ENCODE measurements around the gene TMEM200B.

Gene TMEM200B

DNA sequence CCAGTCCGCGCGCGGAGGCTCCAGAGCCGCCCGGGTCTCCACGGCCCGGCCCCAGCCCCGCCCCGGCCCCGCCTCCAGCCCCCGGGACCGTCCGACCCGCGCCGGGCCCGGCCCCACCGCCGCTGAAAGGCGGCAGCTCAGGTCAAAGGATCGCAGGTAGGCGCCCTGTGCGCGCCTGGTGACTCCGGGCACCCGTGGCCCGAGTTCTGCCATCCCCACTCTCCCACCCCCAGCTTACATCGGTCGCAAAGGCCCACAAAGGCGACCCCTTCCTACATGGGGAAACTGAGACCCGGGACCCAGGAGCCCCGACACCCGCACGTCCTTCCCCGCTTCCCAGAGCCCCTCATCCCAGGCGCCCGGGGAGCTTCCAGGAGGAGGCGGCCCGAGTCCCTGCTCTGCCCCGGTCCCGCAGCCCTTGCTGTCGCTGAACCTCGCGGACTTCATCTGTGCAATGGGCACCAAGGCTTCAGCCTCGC lies at the start of gene TMEM200B:
TMEM200B (minus strand) TSS at position 17 of the 479 bp plus-strand sequence. CDS start 2,075 bp downstream, outside the sequence.
- TF ChIP-seq JUND (IDR thresholded peaks at IDR 0.05; ENCODE audit: low read depth) = no peak
- in situ Hi-C loops (cut with HindIII; ENCODE audit: low pct_unique_long_range_greater_than_20kb, low sequenced_read_pairs) = no loop called here
- no peak for DNase-seq (ENCODE audit: low read depth in 1 of 2, low spot score in 1 of 2)

DNA sequence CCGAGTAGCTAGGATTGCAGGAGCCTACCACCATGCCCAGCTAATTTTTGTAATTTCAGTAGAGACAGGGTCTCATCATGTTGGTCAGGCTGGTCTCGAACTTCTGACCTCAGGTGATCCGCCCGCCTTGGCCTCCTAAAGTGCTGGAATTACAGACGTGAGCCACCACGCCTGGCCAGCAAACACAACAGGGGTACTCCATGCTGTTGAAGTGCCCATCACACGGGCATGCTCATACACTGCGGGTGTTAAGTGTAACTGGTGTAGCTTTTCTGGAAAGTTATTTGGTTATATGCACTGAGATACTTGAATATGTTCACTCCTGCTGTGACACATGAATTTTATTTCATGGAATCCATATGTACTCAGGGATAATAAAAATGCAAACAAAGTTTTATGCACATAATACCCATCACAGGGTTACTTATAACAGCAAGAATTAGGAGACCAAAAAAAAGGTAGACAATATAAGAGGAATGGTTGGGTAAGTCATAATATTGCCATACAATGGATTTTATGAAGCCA lies 48.8 kb upstream of the TMEM200B start:
- in situ Hi-C loops (cut with HindIII; ENCODE audit: low pct_unique_long_range_greater_than_20kb, low sequenced_read_pairs) = no loop called here
- DNase-seq (ENCODE audit: low read depth in 1 of 2, low spot score in 1 of 2) = no peak
- TF ChIP-seq JUND (IDR thresholded peaks at IDR 0.05; ENCODE audit: low read depth) = no peak

DNA sequence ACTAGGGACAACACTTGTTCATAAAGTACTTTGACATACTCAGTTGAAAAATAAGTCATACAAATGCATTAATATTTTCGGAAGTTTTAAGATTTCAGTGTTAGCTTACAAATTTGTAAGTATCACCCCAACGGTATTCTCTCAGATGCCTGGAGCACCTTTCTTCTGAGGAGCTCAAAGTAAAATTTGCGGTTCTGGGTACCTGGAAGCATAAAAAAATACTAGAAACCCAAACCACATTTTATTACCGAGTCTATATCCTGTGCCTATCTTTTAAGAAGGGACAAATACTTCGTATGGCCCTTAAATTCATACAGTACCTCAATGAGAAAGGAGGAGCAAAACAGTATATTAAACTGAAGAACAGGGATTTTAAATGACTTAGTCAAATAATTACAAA lies 47.8 kb upstream of the TMEM200B start:
- no peak for DNase-seq (ENCODE audit: low read depth in 1 of 2, low spot score in 1 of 2)
- in situ Hi-C loops (cut with HindIII; ENCODE audit: low pct_unique_long_range_greater_than_20kb, low sequenced_read_pairs) = no loop called here
- no peak for TF ChIP-seq JUND (IDR thresholded peaks at IDR 0.05; ENCODE audit: low read depth)

DNA sequence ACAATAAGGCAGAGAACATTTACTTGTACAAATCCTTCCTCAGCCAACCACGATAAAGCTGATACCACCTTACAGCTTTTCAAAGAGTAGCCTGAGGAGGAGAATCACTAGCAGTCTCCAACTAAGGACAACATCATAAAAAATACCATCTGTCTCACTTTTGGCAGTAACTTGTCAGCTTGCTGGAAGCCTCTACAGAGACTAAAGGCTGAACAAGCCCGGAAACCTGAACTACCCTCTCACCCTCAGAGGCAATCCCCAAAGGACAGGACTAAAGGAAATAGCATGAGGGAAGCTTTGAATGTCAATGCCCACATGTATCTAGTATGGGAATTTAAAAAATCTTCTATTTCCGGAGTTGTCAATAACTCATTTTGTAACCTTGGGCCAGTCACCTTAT lies 47.4 kb upstream of the TMEM200B start:
- no peak for DNase-seq (ENCODE audit: low read depth in 1 of 2, low spot score in 1 of 2)
- in situ Hi-C loops (cut with HindIII; ENCODE audit: low pct_unique_long_range_greater_than_20kb, low sequenced_read_pairs) = no loop called here
- no peak for TF ChIP-seq JUND (IDR thresholded peaks at IDR 0.05; ENCODE audit: low read depth)

DNA sequence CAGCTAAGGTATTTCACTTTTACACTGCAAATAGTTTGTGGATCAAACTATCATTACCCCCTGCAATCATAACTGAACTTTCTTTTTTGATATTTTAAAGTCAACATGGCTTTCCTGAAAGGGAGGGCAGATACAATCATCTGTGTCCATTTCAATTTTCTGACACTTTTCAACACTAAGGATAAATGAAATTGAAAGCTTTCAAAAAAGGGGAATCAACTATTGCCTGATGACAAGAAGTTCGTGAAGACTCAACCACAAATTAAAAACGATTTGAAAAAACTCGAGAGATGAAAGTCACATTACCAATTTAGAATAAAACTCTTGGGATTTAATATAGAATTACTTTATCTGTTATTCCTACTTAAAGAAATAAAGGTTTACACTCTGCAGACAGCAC lies 46.3 kb upstream of the TMEM200B start:
- in situ Hi-C loops (cut with HindIII; ENCODE audit: low pct_unique_long_range_greater_than_20kb, low sequenced_read_pairs) = no loop called here
- no peak for DNase-seq (ENCODE audit: low read depth in 1 of 2, low spot score in 1 of 2)
- no peak for TF ChIP-seq JUND (IDR thresholded peaks at IDR 0.05; ENCODE audit: low read depth)

DNA sequence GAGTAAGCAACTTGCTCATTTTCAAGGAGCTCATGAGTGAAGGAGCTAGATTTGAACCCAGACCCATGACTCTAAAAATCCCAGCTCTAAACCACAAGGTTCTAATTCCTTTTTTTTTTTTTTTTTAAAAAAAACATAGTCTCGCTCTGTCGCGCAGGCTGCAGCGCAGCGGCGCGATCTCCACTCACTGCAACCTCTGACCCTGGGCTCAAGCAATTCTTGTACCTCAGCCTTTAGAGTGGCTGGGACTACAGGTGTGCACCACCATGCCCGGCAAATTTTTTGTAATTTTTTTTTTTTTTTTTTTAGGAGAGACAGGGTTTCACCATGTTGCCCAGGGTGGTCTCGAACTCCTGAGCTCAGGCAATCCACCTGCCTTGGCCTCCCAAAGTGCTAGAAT lies 44.2 kb upstream of the TMEM200B start:
- no peak for DNase-seq (ENCODE audit: low read depth in 1 of 2, low spot score in 1 of 2)
- no peak for TF ChIP-seq JUND (IDR thresholded peaks at IDR 0.05; ENCODE audit: low read depth)
- in situ Hi-C loops (cut with HindIII; ENCODE audit: low pct_unique_long_range_greater_than_20kb, low sequenced_read_pairs) = no loop called here

DNA sequence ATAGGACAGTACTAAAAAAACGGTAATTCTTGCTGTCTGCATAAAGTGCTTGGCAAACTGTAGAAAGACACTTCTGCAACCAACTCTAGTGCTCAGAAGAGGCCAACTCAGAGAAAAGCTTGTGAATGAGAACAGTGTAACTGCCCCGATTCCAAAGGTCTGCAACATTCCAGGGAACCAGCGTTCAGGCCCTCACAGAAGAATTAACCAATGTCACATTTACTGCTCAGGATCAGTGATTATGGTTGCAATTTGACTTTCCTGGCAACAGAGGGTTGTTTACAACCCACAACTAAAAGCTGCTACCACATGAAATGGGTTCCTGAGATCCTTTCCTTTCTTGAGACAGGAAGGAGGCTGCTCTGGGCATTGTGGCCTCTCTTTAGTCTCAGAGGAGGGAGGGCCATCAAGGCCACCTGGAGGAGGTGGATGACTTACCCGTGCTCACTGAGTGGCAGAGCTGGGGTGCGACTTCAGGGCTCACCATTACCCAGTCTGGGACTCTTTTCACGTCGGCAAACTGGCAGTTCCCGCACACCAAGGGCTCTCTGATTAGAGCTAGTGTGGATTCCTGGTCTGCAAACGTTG lies 42.7 kb upstream of the TMEM200B start:
- no peak for TF ChIP-seq JUND (IDR thresholded peaks at IDR 0.05; ENCODE audit: low read depth)
- in situ Hi-C loops (cut with HindIII; ENCODE audit: low pct_unique_long_range_greater_than_20kb, low sequenced_read_pairs) = no loop called here
- no peak for DNase-seq (ENCODE audit: low read depth in 1 of 2, low spot score in 1 of 2)

DNA sequence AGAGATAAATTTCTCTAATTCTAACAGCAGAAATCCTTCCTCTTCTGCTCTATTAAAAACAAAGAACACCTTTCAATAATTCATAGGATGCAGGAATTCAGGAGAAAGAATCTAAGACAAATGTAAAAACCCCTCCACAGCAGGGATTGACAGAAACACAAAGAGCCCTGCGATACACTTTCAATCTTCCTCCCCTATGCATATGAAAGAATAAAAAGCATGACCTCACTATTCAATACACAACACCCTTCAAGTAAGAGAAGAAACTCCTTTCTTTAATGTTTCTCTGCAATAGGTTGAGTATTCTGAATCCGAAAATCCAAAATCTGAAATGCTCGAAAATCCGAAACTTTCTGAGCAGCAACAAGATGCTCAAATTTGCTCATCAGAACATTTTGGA lies 40.9 kb upstream of the TMEM200B start:
- no peak for TF ChIP-seq JUND (IDR thresholded peaks at IDR 0.05; ENCODE audit: low read depth)
- no peak for DNase-seq (ENCODE audit: low read depth in 1 of 2, low spot score in 1 of 2)
- in situ Hi-C loops (cut with HindIII; ENCODE audit: low pct_unique_long_range_greater_than_20kb, low sequenced_read_pairs) = no loop called here

DNA sequence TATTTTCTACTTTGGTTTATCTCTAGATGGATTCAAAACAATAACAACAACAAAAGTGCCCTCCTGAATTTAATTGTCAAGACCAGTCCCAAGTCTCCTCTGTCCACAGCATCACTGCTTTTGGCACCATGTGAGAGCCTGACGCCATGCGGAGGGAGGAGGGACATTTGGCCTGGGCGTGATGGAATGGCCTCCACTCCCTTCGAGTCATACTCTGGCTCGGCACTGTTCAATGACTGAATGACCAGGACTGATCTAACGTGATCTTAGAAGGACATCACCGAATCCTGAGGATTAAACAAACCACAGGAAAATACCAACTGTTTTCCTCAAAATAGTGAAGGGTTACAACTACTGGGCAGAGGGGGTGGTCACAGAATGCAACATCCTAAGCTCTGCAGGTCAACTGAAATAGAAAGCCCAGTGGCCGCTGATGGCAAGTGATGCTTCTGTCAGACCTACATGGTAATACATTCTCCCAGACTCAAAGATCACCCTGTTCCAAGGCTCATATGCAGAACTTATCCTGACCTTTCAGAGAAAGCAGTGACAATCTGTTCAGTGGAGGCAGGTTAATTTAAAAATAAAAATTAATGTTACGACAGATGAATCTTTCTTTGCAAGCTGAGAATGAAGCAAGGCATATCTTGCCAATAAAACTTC lies 38.9 kb upstream of the TMEM200B start:
- in situ Hi-C loops (cut with HindIII; ENCODE audit: low pct_unique_long_range_greater_than_20kb, low sequenced_read_pairs) = no loop called here
- DNase-seq (ENCODE audit: low read depth in 1 of 2, low spot score in 1 of 2) = no peak
- no peak for TF ChIP-seq JUND (IDR thresholded peaks at IDR 0.05; ENCODE audit: low read depth)

DNA sequence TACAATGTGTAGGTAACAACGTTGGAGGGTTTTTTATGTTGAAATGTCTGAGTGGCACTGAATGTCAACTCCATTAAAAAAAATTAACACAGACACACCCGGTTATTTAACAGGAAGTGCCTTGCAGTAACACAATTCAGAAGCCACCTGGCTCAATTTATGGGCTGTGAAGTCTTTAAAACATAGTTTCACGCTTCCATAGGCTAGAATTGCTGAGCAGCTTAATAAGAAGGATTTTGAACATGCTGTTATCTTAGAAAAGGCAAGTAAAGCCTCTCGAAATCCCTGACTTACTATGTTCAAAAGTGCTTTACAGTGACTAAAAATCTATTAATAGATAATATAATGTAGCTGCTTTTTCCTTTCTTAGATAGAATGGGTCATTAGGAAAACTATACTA lies 38.3 kb upstream of the TMEM200B start:
- in situ Hi-C loops (cut with HindIII; ENCODE audit: low pct_unique_long_range_greater_than_20kb, low sequenced_read_pairs) = no loop called here
- TF ChIP-seq JUND (IDR thresholded peaks at IDR 0.05; ENCODE audit: low read depth) = no peak
- no peak for DNase-seq (ENCODE audit: low read depth in 1 of 2, low spot score in 1 of 2)

DNA sequence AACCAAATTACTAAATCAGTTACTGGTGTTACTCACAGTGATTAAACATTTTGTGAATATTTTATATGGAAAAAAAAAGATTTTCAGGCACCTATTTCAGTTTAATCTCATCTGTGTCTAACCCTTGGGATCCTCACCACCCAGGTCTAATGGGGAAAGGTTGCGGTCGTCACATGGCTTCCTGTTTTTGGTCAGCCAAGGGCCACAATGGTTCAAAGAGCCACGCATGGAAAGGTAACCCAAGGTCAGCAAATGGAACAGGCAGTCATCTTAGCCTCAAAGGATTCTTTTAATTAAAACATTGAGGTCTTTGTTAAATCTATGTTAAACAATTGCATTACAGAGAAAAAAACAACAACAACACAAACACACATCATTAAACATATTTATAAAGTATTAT lies 36.1 kb upstream of the TMEM200B start:
- in situ Hi-C loops (cut with HindIII; ENCODE audit: low pct_unique_long_range_greater_than_20kb, low sequenced_read_pairs) = no loop called here
- DNase-seq (ENCODE audit: low read depth in 1 of 2, low spot score in 1 of 2) = no peak
- TF ChIP-seq JUND (IDR thresholded peaks at IDR 0.05; ENCODE audit: low read depth) = no peak

DNA sequence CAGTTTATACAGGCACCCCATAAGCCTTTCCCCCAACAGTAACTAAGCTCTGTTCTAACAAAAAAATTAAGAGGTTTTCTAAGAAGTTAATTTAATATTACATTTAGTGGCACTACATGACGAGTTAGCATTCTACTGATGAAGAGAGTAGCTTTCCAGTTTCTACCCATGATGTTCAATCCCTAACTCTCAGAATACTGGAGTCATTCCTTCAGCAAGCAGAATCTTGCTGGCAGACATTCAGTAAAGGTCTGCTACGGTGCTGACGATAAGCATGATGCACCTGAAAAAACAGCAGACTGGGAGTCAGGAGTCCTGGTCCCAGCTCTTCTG lies 33.5 kb upstream of the TMEM200B start:
- no peak for TF ChIP-seq JUND (IDR thresholded peaks at IDR 0.05; ENCODE audit: low read depth)
- in situ Hi-C loops (cut with HindIII; ENCODE audit: low pct_unique_long_range_greater_than_20kb, low sequenced_read_pairs) = no loop called here

DNA sequence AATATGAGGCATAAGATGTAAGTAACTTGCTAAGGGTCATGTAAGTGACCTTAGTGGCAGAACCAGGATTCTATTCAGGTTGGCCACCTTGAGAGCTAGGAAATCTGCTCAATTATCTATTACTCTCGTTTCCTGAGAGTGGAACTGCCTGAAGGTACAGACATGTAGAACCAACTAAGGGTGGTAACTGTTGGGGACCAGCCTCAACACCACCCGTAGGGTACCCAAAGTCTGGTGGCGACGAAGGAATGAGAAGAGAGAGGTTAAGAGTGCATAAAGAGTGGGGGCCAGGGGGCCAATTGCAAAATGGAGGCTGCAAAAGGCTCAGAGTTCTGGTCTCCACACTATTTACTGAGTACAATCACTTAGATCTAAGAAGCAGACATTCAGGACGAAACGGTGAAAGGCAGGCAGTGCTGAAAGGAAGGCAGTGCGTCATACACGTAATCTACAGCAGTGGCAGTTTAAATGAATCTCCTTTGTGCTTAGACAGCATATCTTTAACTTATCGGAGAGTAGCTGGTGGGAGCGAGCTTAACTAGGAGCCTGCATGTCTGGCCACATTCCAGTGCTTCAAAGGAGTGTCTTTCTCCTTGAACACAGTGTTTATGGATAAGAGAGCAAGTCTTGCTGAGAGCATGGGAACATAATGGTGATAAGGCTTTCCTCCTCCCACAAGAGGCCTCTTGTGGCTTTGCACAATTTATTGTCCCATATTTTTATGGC lies 33.0 kb upstream of the TMEM200B start:
- TF ChIP-seq JUND (IDR thresholded peaks at IDR 0.05; ENCODE audit: low read depth) = no peak
- in situ Hi-C loops (cut with HindIII; ENCODE audit: low pct_unique_long_range_greater_than_20kb, low sequenced_read_pairs) = no loop called here
- no peak for DNase-seq (ENCODE audit: low read depth in 1 of 2, low spot score in 1 of 2)

More for the DNA sequence above, 33.5 kb upstream of the TMEM200B start:
- no peak for DNase-seq (ENCODE audit: low read depth in 1 of 2, low spot score in 1 of 2)
